B cell (primary cell): ENCODE data around the gene ACOX3. TPM values are rescaled to one million over a fixed set of nuclear protein-coding genes. Genes with fewer than 3 reads are reported as not detected.

Experiments used
- ATAC-seq: fragments of 200-7000 bp; cut with Tn5 transposase; one replicate; pipeline ENCODE4 v1.10.0; 2021; ENCODE audit warnings: low read depth, mild to moderate bottlenecking, moderate number of reproducible peaks, moderate library complexity
- CTCF ChIA-PET: fragments of 350-600 bp; sonication (Branson Sonifier 250); formaldehyde crosslinking; loops from one replicate; lab custom pipeline; 2021; ENCODE audit warnings: antibody characterized with exemption, inconsistent platforms; lab: Charles Lee
- POLR2A ChIA-PET: fragments of 350-600 bp; sonication (Branson Sonifier 250); formaldehyde crosslinking; loops from one replicate; lab custom pipeline; 2021; ENCODE audit warnings: antibody characterized with exemption; lab: Charles Lee
- DNase-seq: peaks from one replicate; pipeline ENCODE4 v3.0.0; 2013
- H2AFZ ChIP-seq: 2 replicates; pipeline ENCODE4 v1.6.1; 2012; ENCODE audit warnings: mild to moderate bottlenecking, low read depth, low read length; ENCODE audit not compliant: insufficient read depth, poor library complexity, severe bottlenecking
- H3K27ac ChIP-seq, 2 donors: 1 replicate in 1 of 2; 2 replicates in 1 of 2; pipeline ENCODE4 v1.5.1; 2012 to 2013; ENCODE audit warnings: low read length in 2 of 2, mild to moderate bottlenecking in 2 of 2, moderate library complexity in 1 of 2
- H3K27me3 ChIP-seq, 4 experiments: fragments of 200-600 bp in 1 of 4; sonication (generic) in 1 of 4; replicated peaks in 1 of 4; 1 replicate in 2 of 4; 2 replicates in 2 of 4; pipeline versions ENCODE4 v1.6.1 to v1.7.0; 2013 to 2016; ENCODE audit warnings: low read length in 3 of 4, mild to moderate bottlenecking in 2 of 4, mixed read lengths in 1 of 4, moderate library complexity in 1 of 4; ENCODE audit not compliant: insufficient read depth in 4 of 4, control insufficient read depth in 3 of 4; ENCODE audit errors: control extremely low read depth in 1 of 4
- H3K36me3 ChIP-seq, 2 experiments: replicated peaks in 1 of 2; 1 replicate in 1 of 2; 2 replicates in 1 of 2; pipeline versions ENCODE4 v1.6.1 to v1.7.1; 2013; ENCODE audit warnings: low read length in 1 of 2; ENCODE audit not compliant: insufficient read depth in 2 of 2, control insufficient read depth in 1 of 2; ENCODE audit errors: control extremely low read depth in 1 of 2, extremely low read depth in 1 of 2
- H3K4me1 ChIP-seq, 2 donors: fragments of 200-600 bp in 1 of 2; sonication (generic) in 1 of 2; 1 replicate in 1 of 2; 2 replicates in 1 of 2; pipeline versions ENCODE4 v1.5.1 to v1.6.1; 2013 to 2017; ENCODE audit warnings: low read length in 2 of 2; ENCODE audit not compliant: control insufficient read depth in 2 of 2, insufficient read depth in 2 of 2
- H3K4me2 ChIP-seq: replicated peaks from 2 replicates; pipeline ENCODE3; 2012; ENCODE audit warnings: mild to moderate bottlenecking, low read depth, low read length; ENCODE audit not compliant: poor library complexity, severe bottlenecking
- H3K4me3 ChIP-seq, 5 experiments: fragments of 200-600 bp in 1 of 5; sonication (generic) in 1 of 5; 1 replicate in 3 of 5; 2 replicates in 2 of 5; pipeline versions ENCODE4 v1.5.1 to v1.7.0; 2011 to 2016; ENCODE audit warnings: low read length in 4 of 5, mild to moderate bottlenecking in 4 of 5, low read depth in 2 of 5, control low read depth in 1 of 5, moderate library complexity in 1 of 5; ENCODE audit not compliant: insufficient read depth in 1 of 5; ENCODE audit errors: control extremely low read depth in 1 of 5, extremely low read depth in 1 of 5
- H3K79me2 ChIP-seq: fragments of 200-600 bp; sonication (generic); one replicate; pipeline ENCODE4 v1.6.0; 2016; ENCODE audit warnings: low read length; ENCODE audit not compliant: control insufficient read depth, insufficient read depth
- H3K9ac ChIP-seq: fragments of 200-600 bp; sonication (generic); 2 replicates; pipeline ENCODE4 v1.6.1; 2017; ENCODE audit warnings: mild to moderate bottlenecking, low read length, moderate library complexity
- H3K9me3 ChIP-seq, 3 donors: one replicate each; pipeline versions ENCODE4 v1.6.1 to v1.7.1; 2013; ENCODE audit warnings: low read length in 2 of 3; ENCODE audit not compliant: control insufficient read depth in 2 of 3, insufficient read depth in 1 of 3; ENCODE audit errors: control extremely low read depth in 1 of 3
- H4K20me1 ChIP-seq: 2 replicates; pipeline ENCODE4 v1.6.0; 2012; ENCODE audit warnings: mild to moderate bottlenecking, low read length; ENCODE audit not compliant: insufficient read depth, control insufficient read depth, poor library complexity, severe bottlenecking
- H3K27ac Mint-ChIP-seq: one replicate; pipeline ENCODE4 v1.8.0; 2021; ENCODE audit warnings: mixed read lengths
- H3K27me3 Mint-ChIP-seq: one replicate; pipeline ENCODE4 v1.8.0; 2021; ENCODE audit warnings: mixed read lengths
- H3K4me1 Mint-ChIP-seq: one replicate; pipeline ENCODE4 v1.8.0; 2021; ENCODE audit warnings: mixed read lengths
- H3K4me3 Mint-ChIP-seq: one replicate; pipeline ENCODE4 v1.8.0; 2021; ENCODE audit warnings: mixed read lengths
- H3K9me3 Mint-ChIP-seq: one replicate; pipeline ENCODE4 v1.8.0; 2022; ENCODE audit warnings: mixed read lengths; ENCODE audit not compliant: insufficient read depth
- EZH2 ChIP-seq: IDR thresholded peaks from 2 replicates; pipeline ENCODE4 v1.6.1; 2012; ENCODE audit warnings: borderline replicate concordance, low read depth, mild to moderate bottlenecking, moderate library complexity, low read length; ENCODE audit not compliant: insufficient read depth, poor library complexity, severe bottlenecking
- WGBS: methylation state at CpG from one replicate; pipeline ENCODE4 v1.1.5; 2013; ENCODE audit warnings: missing lambda C conversion rate; ENCODE audit not compliant: insufficient coverage; 5-methylcytosine and 5-hydroxymethylcytosine counted together
- intact Hi-C: fragments of 100-400 bp; cut with micrococcal nuclease; formaldehyde crosslinking; loops from one replicate; pipeline ENCODE4 v1.10.0; 2022
- polyA plus RNA-seq: library from polyadenylated mRNA; depleted of rRNA; stranded (reverse); fragments of >200 nt; gene quantifications from 2 replicates; pipeline ENCODE4 v1.2.3, GENCODE V29; 2012
- total RNA-seq, 2 donors: library from RNA; stranded (reverse); fragments of 120-200 nt in 1 of 2; gene quantifications; 1 replicate in 1 of 2; 2 replicates in 1 of 2; pipeline versions ENCODE4 v1.2.3 to v1.2.4, GENCODE V29; 2013 to 2022
- TF ChIP-seq, protein P1 (sequence below): fragments of 200-600 bp; IDR thresholded peaks from one replicate; pipeline ENCODE4 v1.8.0; 2022; ENCODE audit warnings: antibody characterized with exemption, mild to moderate bottlenecking

Gene ACOX3
- total and polyA plus RNA-seq, 2 donors (not counting 1 experiment from before 2014, with no cell fraction given): 4.6 to 23.1 TPM

DNA sequence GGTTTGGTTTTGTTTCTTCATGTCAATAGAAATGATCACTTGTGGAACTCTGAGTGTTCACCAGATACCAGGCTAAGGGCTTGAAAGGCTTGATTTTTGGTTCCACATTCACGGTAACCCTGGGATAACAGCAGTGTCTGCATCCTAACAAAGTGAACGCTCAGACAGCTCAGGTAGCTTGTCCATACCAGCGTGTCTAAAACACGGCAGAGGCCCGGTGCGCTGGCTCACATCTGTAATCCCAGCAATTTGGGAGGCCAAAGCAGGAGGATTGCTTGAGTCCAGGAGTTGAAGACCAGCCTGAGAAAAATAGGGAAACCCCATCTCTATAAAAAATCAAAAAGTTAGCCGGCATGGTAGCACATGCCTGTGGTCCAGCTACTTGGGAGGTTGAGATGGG is 122.0 kb downstream of the ACOX3 start:
- Histone ChIP-seq H3K79me2 (no peaks in the 10 kb centered on the region), H3K36me3 (no peaks in the 10 kb centered on the region), H3K9me3 (no peaks in the 10 kb centered on the region), H3K4me1 (no peaks in the 10 kb centered on the region), H3K4me2 (no peak overlapping the region), H3K27me3 (peaks cover 0 to 4% (median 0%) of the 10 kb centered on the region in 4 experiments), H4K20me1 (no peaks in the 10 kb centered on the region), H3K4me3 (no peak overlapping the region), H2AFZ (no peak overlapping the region), H3K9ac (no peak overlapping the region), H3K27ac (no peak overlapping the region)
- H3K4me3 Mint-ChIP-seq: no peak overlapping the region
- WGBS: 95% methylated on average over 5 of the region's 7 CpGs
- ChIA-PET POLR2A (no interaction called here), CTCF (no interaction called here)
- H3K27me3 Mint-ChIP-seq: peaks cover 5% of the 10 kb centered on the region
- intact Hi-C loops: no loop called here
- no peaks in the 10 kb centered on the region for H3K4me1 Mint-ChIP-seq
- TF ChIP-seq, protein P1, sequence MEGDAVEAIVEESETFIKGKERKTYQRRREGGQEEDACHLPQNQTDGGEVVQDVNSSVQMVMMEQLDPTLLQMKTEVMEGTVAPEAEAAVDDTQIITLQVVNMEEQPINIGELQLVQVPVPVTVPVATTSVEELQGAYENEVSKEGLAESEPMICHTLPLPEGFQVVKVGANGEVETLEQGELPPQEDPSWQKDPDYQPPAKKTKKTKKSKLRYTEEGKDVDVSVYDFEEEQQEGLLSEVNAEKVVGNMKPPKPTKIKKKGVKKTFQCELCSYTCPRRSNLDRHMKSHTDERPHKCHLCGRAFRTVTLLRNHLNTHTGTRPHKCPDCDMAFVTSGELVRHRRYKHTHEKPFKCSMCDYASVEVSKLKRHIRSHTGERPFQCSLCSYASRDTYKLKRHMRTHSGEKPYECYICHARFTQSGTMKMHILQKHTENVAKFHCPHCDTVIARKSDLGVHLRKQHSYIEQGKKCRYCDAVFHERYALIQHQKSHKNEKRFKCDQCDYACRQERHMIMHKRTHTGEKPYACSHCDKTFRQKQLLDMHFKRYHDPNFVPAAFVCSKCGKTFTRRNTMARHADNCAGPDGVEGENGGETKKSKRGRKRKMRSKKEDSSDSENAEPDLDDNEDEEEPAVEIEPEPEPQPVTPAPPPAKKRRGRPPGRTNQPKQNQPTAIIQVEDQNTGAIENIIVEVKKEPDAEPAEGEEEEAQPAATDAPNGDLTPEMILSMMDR: no peak
- TF ChIP-seq EZH2: no peak
- ATAC-seq (no peak), DNase-seq (no peak)
- no peak overlapping the region for H3K27ac Mint-ChIP-seq
- no peaks in the 10 kb centered on the region for H3K9me3 Mint-ChIP-seq

DNA sequence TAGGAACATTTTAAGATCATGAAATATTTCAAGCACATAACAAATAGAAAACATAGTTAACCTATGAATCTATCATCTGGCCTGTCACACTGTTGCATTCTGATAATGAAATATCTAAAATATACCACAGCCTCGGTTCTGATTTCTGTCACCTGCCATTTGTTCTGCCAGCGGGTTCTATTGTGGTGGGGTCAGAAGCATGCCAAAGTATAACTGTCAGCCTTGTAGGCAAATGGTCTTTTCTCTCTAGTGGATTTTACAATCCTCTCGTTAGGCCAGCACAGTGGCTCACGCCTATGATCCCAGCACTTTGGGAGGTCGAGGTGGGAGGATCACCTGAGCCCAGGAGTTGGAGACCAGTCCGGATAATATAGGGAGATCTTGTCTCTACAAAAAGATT is 123.0 kb downstream of the ACOX3 start:
- Histone ChIP-seq H2AFZ (no peak overlapping the region), H3K27ac (no peak overlapping the region), H3K9me3 (no peaks in the 10 kb centered on the region), H3K4me3 (no peak overlapping the region), H3K36me3 (no peaks in the 10 kb centered on the region), H4K20me1 (no peaks in the 10 kb centered on the region), H3K79me2 (no peaks in the 10 kb centered on the region), H3K4me1 (no peaks in the 10 kb centered on the region), H3K9ac (no peak overlapping the region), H3K27me3 (peaks cover 0 to 4% (median 0%) of the 10 kb centered on the region in 4 experiments), H3K4me2 (no peak overlapping the region)
- intact Hi-C loops: no loop called here
- Mint-ChIP-seq H3K27ac (no peak overlapping the region), H3K9me3 (no peaks in the 10 kb centered on the region), H3K4me1 (no peaks in the 10 kb centered on the region), H3K27me3 (peaks cover 5% of the 10 kb centered on the region), H3K4me3 (no peak overlapping the region)
- no peak for DNase-seq
- ATAC-seq: no peak
- ChIA-PET POLR2A (no interaction called here), CTCF (no interaction called here)
- WGBS: 93% methylated on average over 6 of the region's 6 CpGs
- TF ChIP-seq EZH2: no peak
